HG02885 (cell line): Measurements from ENCODE around the gene NAV1.
"Not testable (repeated sequence)": the region's sequence is repeated elsewhere in the genome, so short reads cannot be mapped to it uniquely, and the experiment has no call there.

Source experiments
- ATAC-seq: cut with Tn5 transposase; IDR thresholded peaks from one replicate; pipeline ENCODE4 v1.9.1; 2021; ENCODE audit warnings: mild to moderate bottlenecking; ENCODE audit not compliant: unreplicated experiment, poor library complexity

The NAV1 gene

DNA sequence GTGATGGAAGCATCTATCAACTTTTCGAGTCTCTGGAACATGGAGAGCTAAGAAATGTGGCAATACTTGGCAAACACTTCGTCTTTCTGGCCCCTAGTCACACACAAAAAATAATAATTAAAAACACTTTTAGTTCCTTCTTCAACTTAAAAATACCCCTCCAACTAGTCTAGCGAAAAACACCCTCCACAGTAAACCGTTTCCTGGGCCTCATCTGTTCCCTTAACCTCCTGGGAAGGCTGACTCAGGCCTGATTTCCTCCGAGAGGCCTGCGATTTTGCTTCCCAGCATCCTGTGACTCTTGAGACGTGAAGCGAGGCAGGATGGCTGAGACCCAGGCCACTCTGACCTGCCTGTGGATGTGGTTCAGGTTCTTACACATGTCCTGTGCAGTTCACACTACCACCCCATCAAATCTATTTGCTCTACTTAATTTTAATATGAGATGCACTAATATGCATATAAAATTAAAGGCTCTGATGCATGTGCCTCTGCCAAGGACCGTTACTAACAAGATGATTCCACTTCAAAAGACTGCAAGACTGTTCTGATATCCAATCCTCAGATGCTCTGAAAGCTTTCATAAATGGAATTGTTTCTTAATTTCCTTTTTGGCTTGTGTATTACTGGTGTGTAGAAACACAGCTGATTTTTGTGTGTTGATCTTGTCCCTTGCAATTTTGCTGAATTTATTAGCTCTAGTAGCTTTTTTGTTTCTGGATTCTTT is 3.5 kb downstream of the NAV1 start:
- no peak for ATAC-seq

DNA sequence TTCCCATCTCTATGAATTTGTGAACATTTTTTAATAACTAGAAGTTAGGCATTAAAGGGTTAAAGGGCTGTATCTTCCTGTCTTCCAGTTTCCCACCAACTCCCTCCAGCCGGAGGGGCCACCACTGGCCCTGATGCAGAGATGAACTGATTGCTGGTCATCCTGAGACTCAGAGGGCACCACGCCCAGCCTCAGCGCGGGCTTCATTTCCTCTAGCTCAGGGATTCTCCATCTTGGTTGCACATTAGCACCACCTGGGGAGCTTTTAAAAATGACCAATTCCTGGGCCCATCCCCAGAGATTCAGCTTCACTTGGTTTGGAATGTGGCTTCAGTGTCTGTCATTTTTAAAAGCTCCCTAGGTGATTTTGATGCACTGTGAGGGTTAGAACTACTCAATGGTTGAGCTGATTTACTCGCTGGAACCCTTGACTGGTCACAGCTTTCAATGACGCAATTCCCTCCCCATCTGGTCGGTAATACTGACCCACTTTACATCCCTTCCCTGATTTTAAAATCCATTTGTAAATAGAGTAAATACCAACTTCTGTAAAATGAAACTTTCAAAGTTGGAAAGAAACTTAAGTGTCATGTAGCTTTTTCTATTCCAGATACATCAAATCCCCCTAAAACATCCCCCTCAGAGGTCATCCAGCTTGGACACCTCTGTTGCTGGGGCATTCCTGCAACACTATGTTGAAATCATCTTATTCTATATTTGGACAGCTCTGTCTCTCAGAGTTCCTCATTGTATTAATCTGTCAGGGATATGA is 5.1 kb downstream of the NAV1 start:
- no peak for ATAC-seq

GRCh38 chr1:201544710-201545109 is 5.8 kb downstream of the NAV1 start:
- ATAC-seq = no peak

GRCh38 chr1:201545851-201546492 is 7.0 kb downstream of the NAV1 start:
- no peak for ATAC-seq

DNA sequence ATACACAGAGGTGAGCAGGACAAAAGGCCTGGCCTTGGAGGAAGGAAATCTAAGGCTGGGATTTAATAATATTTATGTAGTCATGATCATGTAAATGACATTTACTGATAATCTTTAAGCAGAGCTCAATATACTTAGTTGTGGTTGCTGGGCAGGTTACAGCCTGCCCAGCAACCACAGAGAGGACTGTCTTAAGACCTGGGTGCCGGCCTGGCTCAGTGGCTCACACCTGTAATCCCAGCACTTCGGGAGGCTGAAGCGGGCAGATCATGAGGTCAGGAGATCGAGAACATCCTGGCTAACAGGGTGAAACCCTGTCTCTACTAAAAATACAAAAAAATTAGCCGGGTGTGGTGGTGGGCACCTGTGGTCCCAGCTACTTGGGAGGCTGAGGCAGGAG is 10.6 kb downstream of the NAV1 start:
- ATAC-seq = not testable (repeated sequence)

DNA sequence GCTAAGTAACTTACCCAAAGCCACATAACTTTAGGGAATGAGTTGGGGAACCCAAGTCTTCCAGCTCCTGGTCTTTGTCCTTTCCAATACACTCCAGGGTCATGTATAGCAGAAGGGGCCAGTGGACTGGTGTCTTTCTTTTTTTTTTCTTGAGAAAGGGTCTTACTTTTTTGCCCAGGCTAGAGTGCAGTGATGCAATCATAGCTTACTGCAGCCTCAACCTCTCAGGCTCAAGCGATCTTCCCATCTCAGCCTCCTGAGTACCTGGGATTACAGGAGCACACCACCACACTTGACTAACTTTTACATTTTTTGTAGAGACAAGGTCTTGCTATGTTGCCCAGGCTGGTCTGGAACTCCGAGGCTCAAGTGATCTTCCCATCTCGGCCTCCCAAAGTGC is 12.2 kb downstream of the NAV1 start:
- ATAC-seq = no peak

DNA sequence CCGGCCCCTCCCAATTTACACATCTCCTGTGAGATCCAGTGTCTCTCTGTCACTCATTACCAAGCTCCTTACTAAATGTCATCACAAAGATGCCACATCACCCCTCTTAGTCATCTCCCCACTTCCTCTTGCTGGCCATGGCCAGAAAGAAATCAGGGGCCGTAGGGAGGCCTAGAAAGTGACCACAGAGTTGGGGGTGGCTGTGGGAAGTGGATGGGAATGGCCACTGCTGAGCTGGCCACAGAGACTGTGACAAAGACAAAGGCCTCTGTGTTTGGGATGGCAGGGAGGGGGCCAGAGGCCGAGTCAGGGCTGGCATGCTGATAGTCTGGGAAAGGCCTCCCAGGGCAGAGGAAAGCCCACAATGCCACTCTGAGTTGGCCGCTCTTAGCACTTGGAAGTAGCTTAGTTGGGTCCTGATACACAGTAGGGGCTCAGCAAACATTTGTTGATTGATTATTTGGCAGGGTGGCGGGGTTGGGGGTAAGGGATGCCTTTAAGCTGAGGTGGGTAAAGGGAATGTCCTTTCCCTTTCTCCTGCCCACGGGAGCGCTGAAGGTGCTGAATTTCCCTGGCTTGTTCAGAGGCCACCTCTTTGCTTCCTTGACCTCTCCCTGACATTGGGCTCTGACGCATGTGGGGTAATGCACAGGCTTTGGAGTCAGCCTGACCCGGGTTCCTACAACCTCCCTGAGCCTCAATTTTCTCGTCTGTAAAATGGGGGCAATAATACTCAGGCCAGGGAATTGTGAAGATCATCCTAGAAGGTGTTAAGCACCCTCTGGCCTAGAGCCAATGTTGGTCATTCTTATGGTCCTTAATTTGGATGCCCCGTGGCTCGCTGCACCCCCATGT is 13.2 kb downstream of the NAV1 start:
- ATAC-seq = no peak

GRCh38 chr1:201552941-201553351 is 14.0 kb downstream of the NAV1 start:
- ATAC-seq = no peak

GRCh38 chr1:201553496-201554189 is 14.7 kb downstream of the NAV1 start:
- ATAC-seq = no peak

DNA sequence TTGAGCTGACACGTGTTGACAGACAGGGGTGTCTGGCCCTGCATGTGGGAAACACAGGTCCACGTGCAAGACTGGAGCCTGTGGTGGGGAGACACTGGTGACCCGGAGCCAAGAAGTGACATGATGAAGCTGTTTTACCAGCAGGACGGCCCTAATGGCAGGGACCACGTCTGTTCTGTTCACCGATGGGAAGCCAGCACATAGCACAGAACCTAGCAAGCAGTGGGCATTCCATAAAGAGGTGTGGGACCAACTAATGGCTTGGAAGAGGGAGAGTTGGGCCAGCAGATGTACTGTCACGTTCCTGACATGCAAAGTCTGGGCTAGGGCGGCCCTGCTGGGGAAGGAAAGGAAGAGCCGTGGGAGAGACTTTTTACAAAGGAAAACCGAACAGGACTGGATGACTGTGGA is 15.3 kb downstream of the NAV1 start:
- ATAC-seq = no peak

DNA sequence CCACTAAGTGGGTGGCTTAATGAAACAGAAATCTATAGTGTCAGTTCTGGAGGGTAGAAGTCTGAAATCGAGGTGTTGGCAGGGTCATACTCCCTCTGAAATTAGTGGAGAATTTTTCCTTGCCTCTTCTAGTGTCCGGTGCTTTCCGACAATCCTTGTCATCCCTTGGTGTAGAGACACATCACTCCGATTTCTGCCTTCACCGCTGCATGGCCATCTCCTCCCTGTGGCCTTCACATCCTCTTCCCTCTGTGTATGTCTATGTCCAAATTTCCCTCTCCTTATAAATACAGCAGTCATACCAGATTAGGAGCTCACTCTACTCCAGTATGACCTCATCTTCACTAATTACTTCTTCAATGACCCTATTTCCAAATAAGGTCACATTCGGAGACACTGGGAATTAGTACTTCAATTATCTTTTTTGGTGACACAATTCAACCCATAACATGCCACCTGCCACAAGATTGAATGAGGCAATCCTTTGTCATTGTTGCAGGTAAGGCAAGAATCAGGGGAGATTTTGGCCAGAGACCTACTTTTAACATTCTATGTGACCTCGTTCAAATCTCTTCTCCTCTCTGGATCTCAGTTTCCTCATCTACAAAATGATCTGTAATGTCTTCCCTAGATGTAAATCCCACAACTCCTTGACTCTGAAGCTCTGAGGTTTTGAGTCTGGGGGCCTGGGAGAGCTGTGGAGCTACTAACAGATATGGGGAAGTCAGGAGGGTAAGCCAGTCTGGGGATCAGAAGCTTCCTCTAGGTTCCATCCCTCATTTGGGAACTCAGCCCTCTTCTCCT is 16.1 kb downstream of the NAV1 start:
- no peak for ATAC-seq

DNA sequence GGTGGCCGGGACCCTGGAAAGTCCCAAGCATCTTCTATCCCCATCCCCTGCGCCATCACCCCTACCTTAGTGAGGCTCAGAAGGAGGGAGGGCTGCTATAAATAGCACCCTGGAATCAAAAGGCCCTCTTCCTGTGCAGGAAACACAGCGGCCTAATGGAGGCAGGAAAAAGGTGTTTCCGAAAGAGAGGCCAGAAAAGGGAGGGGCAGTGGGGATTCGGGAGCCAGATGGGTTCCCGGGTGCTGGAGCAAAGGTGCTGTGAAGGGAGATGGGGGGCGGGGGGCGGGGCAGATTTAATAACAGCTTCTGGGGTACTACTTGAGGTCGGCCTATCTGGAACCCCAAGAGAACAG is 16.6 kb downstream of the NAV1 start:
- no peak for ATAC-seq

GRCh38 chr1:201556841-201557571 is 18.1 kb downstream of the NAV1 start:
- no peak for ATAC-seq

GRCh38 chr1:201557572-201557958 is 18.6 kb downstream of the NAV1 start:
- no peak for ATAC-seq

DNA sequence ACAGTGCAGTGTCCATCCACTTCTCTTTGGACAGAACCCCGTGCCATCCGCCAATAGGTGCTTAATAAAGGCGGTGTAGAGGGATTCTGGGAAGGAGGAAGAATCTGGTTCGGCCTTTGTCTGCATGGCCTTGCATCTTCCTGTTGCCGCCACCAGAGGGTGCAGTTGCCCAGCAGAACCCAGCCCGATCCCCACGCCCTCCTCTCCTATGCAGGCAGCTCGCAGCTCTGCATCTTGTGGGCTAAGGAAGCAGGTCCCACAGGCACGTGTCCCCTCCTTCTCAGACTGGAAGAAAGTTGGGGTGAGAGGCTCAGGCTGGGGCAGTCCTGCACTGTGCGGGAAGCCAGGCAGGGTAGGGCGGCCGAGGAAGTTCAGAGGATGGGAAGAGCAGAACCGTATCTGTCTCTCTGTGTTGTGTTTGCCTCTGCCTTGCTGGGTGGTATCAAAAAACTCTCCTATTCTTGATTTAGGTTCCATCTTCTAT is 20.8 kb downstream of the NAV1 start:
- peak; percentile 85 for ATAC-seq

DNA sequence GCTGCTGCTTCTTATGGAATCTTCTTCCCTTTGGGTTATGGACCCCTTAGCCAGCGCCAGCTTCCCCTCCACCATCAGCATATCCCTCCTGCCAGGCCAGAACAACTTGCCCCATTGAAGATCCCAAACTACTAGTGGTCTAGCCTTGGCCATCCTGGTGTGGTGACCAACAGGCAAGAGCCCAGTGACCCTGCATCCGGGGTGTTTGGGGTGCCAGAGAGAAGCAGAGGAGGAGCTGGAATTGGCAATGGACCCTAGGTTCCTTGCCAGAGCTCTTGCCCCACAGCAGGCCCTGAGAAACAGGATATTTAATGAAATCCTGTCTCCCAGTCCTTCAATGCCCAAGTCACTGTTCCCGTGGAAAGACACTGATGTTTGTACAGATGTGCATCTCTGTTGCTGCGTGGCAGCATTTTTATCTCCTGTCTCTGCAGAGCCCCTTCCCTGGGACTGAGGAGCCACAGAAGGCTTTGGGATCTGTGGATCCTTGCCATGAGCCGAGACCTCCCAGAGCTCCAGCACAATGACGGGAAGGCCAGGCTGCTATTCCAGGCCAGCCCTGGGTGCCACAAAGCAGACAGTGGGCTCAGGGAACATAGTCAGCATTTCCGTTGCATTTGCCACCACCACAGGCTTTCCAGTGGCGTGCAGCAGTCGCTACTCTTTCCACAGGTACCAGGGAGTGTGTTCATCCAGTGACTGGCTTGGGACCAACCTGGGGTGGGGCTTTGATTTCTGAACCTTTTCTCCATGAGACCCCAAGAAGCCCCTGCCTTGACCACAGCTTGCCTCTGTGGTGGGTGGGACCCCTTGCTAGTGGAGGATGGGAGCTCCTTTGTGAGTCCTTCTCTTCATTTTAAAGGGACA is 21.6 kb downstream of the NAV1 start:
- no peak for ATAC-seq

DNA sequence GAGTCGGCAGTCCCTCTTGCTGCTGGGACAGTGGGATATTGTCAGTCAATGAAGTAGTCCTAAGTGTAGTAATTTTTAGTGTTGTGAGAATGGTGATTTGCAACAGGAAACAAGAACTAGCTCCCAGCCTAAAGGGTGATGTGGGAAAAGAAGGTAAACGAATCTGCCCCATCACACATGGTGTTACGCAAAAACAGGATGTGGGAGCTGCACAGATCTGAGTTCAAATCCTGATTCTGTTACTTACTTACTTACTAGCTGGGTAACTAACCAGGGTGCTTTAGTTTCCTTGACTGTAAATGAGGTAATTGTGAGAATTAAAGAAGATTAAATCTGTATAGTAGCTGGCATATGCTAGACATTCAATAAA is 22.3 kb downstream of the NAV1 start:
- no peak for ATAC-seq

GRCh38 chr1:201561601-201562000 is 22.7 kb downstream of the NAV1 start:
- ATAC-seq = no peak
